Astrocyte of the cerebellum (primary cell): ENCODE data around the gene ARID1B.
A peak's percentile ranks its signal among the peaks of the same experiment; 100 is the strongest.

ENCODE experiments used
- DNase-seq: peaks from one replicate; pipeline ENCODE4 v3.0.0-alpha.2; 2011; ENCODE audit warnings: low read depth
- H3K4me3 ChIP-seq: 2 replicates; pipeline ENCODE4 v1.5.1; 2011; ENCODE audit warnings: mild to moderate bottlenecking, low read depth, low read length, moderate library complexity
- CTCF ChIP-seq: IDR thresholded peaks from 2 replicates; pipeline ENCODE4 v1.5.1; 2012; ENCODE audit warnings: low read length, low read depth, moderate library complexity, mild to moderate bottlenecking; ENCODE audit errors: missing control alignments
- in situ Hi-C: cut with HindIII; loops from 2 replicates; pipeline ENCODE4 v1.10.0; 2017; ENCODE audit warnings: low sequenced_read_pairs

Gene ARID1B

GRCh38 chr6:156952401-156952800 is 175.2 kb downstream of the ARID1B start:
- TF ChIP-seq CTCF = no peak
- no peak overlapping the region for H3K4me3 ChIP-seq
- DNase-seq = no peak
- in situ Hi-C loops = no loop called here

- H3K4me3 ChIP-seq = peak overlapping the region; percentile 11
- no peak for DNase-seq
- TF ChIP-seq CTCF = peak; percentile 4
- in situ Hi-C loops = no loop called here
Measured at GRCh38 chr6:156953127-156953478, 175.9 kb downstream of the ARID1B start.

GRCh38 chr6:156953479-156954146 is 176.4 kb downstream of the ARID1B start:
- in situ Hi-C loops = no loop called here
- peak; percentile 96 for DNase-seq
- no peak overlapping the region for H3K4me3 ChIP-seq
- peak; percentile 30 for TF ChIP-seq CTCF

- TF ChIP-seq CTCF = no peak
- in situ Hi-C loops = no loop called here
- no peak for DNase-seq
- H3K4me3 ChIP-seq = no peak overlapping the region
Measured at GRCh38 chr6:156954191-156954590, 177.0 kb downstream of the ARID1B start.

- in situ Hi-C loops = no loop called here
- no peak for TF ChIP-seq CTCF
- no peak for DNase-seq
- no peak overlapping the region for H3K4me3 ChIP-seq
Measured at GRCh38 chr6:156954816-156955215, 177.6 kb downstream of the ARID1B start.

GRCh38 chr6:156955494-156956183 is 178.5 kb downstream of the ARID1B start:
- no peak overlapping the region for H3K4me3 ChIP-seq
- no peak for TF ChIP-seq CTCF
- no peak for DNase-seq
- in situ Hi-C loops = no loop called here
